GM19463 (cell line): ENCODE results near the gene TENT5C.

Experiments used
- ATAC-seq: cut with Tn5 transposase; IDR thresholded peaks from one replicate; pipeline ENCODE4 v1.9.1; 2021; ENCODE audit warnings: mild to moderate bottlenecking, moderate library complexity; ENCODE audit not compliant: unreplicated experiment

Gene TENT5C

GRCh38 chr1:117633068-117633345 lies 27.2 kb downstream of the TENT5C start:
- ATAC-seq, result no peak

- no peak for ATAC-seq
These were observed 27.6 kb downstream of the TENT5C start for GRCh38 chr1:117633423-117633822.

- ATAC-seq, result no peak
These were observed 28.1 kb downstream of the TENT5C start for GRCh38 chr1:117633936-117634335.

GRCh38 chr1:117634631-117635030 lies 28.8 kb downstream of the TENT5C start:
- no peak for ATAC-seq

- ATAC-seq, result no peak
These were observed 30.0 kb downstream of the TENT5C start for GRCh38 chr1:117635805-117636204.

- ATAC-seq, result no peak
These were observed 31.0 kb downstream of the TENT5C start for GRCh38 chr1:117636637-117637425.

- ATAC-seq, result no peak
These were observed 32.3 kb downstream of the TENT5C start for GRCh38 chr1:117638141-117638540.

GRCh38 chr1:117638759-117639158 lies 32.9 kb downstream of the TENT5C start:
- no peak for ATAC-seq

- ATAC-seq, result no peak
These were observed 33.9 kb downstream of the TENT5C start for GRCh38 chr1:117639741-117640140.

- no peak for ATAC-seq
These were observed 35.7 kb downstream of the TENT5C start for GRCh38 chr1:117641536-117641935.

GRCh38 chr1:117642963-117643362 lies 37.1 kb downstream of the TENT5C start:
- ATAC-seq, result no peak

- ATAC-seq, result no peak
These were observed 37.8 kb downstream of the TENT5C start for GRCh38 chr1:117643601-117644000.

GRCh38 chr1:117644696-117645311 lies 39.0 kb downstream of the TENT5C start:
- no peak for ATAC-seq

- no peak for ATAC-seq
These were observed 39.5 kb downstream of the TENT5C start for GRCh38 chr1:117645343-117645742.

- no peak for ATAC-seq
These were observed 40.4 kb downstream of the TENT5C start for GRCh38 chr1:117646007-117646811.

- ATAC-seq, result no peak
These were observed 41.1 kb downstream of the TENT5C start for GRCh38 chr1:117646956-117647355.

GRCh38 chr1:117648015-117648414 lies 42.2 kb downstream of the TENT5C start:
- ATAC-seq, result no peak

GRCh38 chr1:117650840-117651568 lies 45.2 kb downstream of the TENT5C start:
- ATAC-seq, result no peak

- no peak for ATAC-seq
These were observed 45.8 kb downstream of the TENT5C start for GRCh38 chr1:117651616-117652015.

- ATAC-seq, result no peak
These were observed 46.6 kb downstream of the TENT5C start for GRCh38 chr1:117652421-117652820.

GRCh38 chr1:117653195-117653594 lies 47.3 kb downstream of the TENT5C start:
- ATAC-seq, result no peak
